Fibroblast of the aortic adventitia (primary cell): Measurements from ENCODE around the gene GMPR. TPM values are rescaled to one million over a fixed set of nuclear protein-coding genes. Genes with fewer than 3 reads are reported as not detected.

Source experiments
- DNase-seq: peaks from one replicate; pipeline ENCODE4 v3.0.0-alpha.2; 2010; ENCODE audit warnings: low read depth
- H3K4me3 ChIP-seq: 2 replicates; pipeline ENCODE4 v1.5.1; 2011; ENCODE audit warnings: low read depth, mild to moderate bottlenecking, control low read depth, low read length, moderate library complexity
- CTCF ChIP-seq: IDR thresholded peaks from 2 replicates; pipeline ENCODE4 v1.5.1; 2011; ENCODE audit warnings: mild to moderate bottlenecking, low read length, control low read depth, inconsistent platforms; ENCODE audit not compliant: insufficient read depth
- total RNA-seq: library from RNA; depleted of rRNA; stranded (reverse); fragments of >200 nt; gene quantifications from 2 replicates; pipeline ENCODE4 v1.2.3, GENCODE V29; 2012; ENCODE audit warnings: low replicate concordance

Gene GMPR
- total RNA-seq, 1 donor, result 24.8 TPM

- no peak for TF ChIP-seq CTCF
- H3K4me3 ChIP-seq, result no peak overlapping the region
- no peak for DNase-seq
Measured at GRCh38 chr6:16292432-16292831, 54.0 kb downstream of the GMPR start.

- H3K4me3 ChIP-seq, result no peak overlapping the region
- no peak for DNase-seq
- no peak for TF ChIP-seq CTCF
Measured at GRCh38 chr6:16292942-16293341, 54.6 kb downstream of the GMPR start.

GRCh38 chr6:16294371-16294770, 56.0 kb downstream of the GMPR start:
- TF ChIP-seq CTCF, result no peak
- DNase-seq, result no peak
- H3K4me3 ChIP-seq, result no peak overlapping the region

GRCh38 chr6:16295060-16295459, 56.7 kb downstream of the GMPR start:
- DNase-seq, result no peak
- no peak overlapping the region for H3K4me3 ChIP-seq
- TF ChIP-seq CTCF, result no peak

GRCh38 chr6:16295471-16295870, 57.1 kb downstream of the GMPR start:
- DNase-seq, result no peak
- TF ChIP-seq CTCF, result no peak
- H3K4me3 ChIP-seq, result no peak overlapping the region

- TF ChIP-seq CTCF, result no peak
- no peak for DNase-seq
- H3K4me3 ChIP-seq, result no peak overlapping the region
Measured at GRCh38 chr6:16296061-16296670, 57.8 kb downstream of the GMPR start.

GRCh38 chr6:16299861-16300260, 61.5 kb downstream of the GMPR start:
- H3K4me3 ChIP-seq, result no peak overlapping the region
- DNase-seq, result no peak
- no peak for TF ChIP-seq CTCF
